IPS-NIHi7 (cell line): ENCODE measurements around the gene NF1.

ENCODE experiments used
- DNase-seq: peaks from one replicate; pipeline ENCODE4 v3.0.0; 2012; ENCODE audit warnings: mixed read lengths; ENCODE audit errors: extremely low spot score

The NF1 gene

DNA sequence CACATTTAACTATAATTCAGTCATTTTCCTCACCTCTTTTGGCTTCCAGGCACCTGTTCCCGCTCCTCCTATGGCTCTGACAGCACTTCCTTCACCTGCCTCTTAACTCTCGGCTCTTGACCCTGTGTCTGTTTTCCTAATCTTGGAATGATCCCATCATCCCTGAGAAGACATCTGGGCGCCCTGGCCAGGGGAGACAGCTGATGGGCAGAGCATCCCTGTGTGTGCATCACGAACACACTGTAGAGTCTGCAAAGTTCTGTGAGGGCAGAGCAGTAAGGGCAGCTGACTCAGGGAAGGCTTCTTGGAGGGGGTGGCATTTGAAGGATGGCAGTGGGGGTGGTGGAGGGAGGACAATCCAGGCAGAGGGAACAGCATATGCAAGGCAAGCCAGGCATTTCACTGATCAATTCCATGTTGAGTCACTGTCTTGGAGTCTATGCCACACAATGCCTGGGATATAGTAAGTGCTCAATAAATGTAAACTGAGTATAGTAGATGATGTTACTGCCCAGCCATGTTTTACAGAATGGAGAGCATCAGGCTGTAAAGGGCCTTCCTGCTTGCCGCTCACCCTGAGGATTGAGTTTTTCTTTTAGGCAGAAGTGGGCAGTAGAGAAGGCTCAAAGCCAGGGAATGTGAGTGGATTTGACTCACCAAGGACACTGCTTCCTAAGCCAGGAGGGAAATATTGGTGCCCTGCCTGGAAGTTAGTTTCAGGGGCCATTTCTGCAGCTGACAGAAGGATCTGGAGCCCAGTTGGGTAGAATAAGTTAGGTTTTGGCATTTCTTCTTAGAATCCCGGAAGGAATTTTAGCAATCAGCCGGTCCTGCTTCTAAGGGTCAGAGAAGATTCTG is 290.9 kb downstream of the NF1 start:
- DNase-seq: no peak

DNA sequence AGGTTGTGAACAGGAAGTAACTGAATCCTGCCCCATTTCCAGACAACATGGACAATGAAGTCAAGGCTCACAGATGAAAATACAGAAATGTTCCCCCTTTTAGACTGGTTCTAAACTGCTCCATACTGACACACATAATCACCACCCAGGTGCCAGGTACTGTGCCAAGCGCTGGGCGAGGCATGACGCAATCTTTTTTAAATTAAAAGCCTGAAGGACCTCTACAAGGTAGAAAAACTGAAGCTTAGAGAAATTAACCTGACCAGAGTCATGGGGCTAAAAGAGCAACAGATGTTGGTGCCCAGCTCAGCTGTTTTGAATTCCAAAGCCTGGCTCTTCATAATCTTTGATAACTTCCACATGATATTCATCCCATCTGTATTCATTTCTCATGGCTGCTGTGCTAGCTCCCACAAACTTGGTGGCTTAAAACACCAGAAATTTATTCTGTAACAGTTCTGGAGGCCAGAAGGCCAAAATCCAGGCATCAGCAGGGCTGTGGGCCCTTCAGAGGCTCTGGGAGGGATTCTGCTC is 291.8 kb downstream of the NF1 start:
- no peak for DNase-seq

DNA sequence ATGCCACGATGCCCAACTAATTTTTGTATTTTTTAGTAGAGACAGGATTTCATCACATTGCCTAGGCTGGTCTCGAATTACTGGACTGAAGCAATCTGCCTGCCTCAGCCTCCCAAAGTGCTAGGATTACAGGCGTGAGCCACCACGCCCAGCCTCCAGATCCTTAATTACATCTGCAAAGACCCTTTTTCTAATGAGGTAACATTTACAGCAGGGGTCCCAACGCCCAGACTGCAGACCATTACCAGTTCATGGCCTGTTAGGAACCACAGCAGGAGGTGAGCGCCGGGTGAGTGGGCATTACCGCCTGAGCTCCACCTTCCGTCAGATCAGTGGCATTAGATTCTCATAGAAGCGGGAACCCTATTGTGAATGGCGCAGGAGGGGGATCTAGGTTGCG is 292.7 kb downstream of the NF1 start:
- DNase-seq: no peak

DNA sequence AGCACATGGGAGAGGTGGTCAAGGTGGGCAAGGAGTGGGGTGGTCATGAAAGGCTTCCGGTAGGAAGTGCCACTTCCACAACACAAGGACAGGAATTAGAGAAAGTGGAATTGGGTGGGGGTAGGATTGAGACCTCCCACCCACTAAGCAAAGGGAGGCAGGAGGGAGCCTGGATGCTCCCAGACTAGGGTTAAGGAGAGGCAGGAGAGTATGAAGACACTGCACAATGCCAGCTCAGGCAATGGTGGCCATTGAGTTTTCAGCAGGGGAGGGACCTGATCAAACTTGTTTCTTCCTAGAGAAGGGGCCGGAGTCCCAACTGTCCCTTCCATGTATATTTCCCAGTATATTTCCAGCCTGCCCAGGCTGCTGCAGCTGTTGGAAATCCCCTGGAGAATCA is 293.6 kb downstream of the NF1 start:
- DNase-seq: no peak

DNA sequence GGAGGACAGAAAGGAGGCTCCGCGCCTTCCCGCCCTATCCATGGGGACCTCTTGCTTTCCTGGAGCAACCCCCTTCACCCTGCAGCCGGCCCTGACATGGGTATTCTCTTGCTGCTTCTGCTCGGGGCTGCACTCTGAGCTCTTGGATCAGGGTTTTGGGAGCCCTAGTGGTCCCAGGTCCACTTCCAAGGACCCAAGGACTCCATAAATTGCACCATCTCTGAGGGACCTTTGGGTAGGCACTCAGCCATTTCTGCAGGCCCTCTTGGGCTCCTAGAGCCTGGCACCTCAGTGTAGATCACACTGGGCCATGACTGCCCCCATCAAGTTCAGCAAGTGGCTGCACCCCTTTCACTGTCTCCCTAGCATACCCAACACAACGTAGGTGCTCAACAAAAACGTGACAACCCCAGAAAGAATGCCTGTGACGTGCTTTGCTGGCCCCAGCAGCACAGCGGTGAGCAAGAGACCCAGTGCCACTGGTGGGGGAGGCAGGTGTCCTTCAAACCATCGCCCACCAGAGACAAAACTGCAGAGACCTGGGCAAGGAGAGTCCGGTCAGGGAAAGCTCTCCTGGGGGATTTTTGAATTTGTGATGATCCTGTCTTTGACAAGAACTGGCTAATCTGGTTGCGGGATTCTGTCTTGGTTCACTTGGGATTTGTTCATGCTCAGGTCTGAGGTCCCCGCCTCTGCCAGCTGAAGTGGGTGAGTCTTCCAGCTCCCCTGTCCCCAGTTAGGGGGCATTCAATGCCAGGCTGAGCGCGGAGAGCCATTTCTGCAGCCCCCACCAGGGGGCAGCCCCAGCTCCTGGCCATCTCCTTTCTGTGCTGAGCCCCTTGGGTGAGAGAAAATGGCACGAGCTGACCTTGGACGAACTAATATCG is 294.2 kb downstream of the NF1 start:
- peak; percentile 80 for DNase-seq

DNA sequence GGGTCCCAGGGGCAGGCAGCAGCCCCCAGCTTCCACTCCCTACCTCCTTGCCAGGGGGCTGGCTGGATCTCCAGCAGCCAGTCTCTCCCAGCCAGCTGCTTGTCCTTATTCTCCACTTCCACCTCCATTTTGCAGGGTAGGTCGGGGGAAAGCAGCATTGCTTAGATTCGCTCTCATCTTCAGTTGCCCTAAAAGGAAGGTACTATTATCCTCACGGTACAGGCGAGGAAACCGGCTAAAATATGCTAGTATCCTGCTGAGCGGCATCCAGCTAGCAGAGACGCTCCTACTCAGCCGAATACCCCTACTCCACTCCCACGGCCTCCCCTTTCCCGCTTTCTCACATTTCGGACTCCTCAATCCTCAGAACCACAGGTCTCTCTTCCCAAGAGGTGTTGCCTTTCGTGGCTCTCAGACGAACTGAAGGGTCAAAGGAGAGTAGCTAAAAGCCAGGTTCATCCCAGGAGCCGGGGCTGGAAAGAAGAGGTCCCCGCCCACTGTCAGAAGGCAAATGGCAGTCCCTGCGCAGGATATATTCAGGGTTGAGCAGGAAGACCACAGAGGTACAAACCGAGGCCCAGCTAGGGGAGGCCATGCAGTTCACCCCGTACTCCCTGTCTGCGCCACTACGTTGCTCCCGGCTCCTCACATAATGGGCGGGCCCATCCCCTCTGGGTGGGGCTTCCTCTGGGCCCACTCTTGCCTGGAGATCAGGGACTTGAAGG is 295.0 kb downstream of the NF1 start:
- DNase-seq: no peak

DNA sequence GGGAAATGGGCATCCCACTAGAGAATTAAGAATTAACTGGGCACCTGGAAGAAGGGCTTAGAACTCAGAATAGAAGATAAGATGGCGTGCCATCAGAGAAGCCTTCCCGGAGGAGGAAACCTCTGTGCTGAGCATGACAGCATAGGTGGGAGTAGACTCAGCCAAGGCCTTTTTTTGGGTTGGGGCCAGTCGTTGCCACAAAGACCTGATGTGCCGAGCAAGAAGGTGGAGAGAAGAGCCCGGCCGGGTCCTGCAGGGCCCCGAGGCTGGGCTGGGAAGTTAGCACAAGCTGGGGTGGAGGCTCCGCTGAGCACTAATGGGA is 295.6 kb downstream of the NF1 start:
- DNase-seq: no peak

DNA sequence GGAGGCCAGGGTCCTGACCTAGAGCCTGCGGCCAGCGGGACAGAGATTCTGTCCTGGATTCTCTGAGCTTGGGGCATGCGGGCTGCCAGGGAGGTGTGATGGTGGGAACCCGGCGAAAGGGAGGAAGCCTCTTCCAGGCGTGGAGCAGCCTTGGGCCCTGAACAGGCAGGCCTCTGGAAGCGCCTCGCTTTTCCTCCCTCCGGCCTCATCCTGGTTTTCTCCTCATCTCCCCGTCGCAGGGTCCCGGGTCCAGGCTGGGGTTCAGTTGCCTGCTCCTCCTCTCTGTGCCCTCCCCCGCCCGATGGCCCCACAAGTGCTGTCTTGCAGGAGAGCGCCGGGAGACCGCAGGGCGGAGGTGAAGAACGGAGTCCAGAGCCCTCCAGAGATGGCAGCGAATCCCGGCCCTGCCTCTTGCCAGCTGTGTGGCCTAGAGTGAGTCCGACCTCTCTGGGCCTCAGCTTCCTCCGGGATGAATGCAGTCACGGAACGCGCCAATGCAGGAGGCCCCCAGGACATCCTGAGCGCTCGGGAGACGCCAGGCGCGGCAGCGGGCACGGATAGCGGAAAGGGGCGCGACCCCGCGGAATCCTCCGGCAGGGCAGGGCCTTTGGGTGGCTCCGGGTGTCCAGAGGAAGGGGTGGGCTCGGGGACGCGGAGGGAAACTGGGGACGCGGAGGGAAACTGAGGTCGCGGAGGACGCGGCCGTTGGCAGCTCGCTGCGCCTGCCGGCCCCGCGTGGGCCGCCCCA is 296.1 kb downstream of the NF1 start:
- no peak for DNase-seq

DNA sequence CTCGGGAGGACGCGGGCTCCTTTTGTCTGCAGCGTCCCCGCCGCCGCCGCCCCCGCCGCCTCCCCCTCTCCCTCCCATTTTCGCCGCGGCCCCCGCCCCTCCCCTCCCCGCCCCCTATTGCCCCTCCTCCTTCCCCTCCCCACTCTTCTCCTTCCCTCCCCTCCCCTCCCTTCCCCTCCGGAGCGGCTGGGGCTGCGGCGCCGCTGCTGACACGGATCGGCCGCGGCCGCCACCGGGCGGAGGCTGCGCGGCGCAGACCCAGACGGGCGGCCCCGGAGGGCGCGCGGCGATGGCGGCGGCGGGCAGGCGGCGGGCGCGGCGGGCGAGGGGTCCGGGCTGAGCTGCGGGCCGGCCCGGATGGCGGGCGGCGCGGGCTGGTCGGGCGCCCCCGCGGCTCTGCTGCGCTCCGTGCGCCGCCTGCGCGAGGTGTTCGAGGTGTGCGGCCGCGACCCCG is 296.7 kb downstream of the NF1 start, which contains the start of gene RAB11FIP4:
Gene RAB11FIP4, plus strand, starts transcription at position 180 of the 454 bp plus-strand sequence. Its CDS starts 178 bp downstream, at position 358.
- peak; percentile 63 for DNase-seq

DNA sequence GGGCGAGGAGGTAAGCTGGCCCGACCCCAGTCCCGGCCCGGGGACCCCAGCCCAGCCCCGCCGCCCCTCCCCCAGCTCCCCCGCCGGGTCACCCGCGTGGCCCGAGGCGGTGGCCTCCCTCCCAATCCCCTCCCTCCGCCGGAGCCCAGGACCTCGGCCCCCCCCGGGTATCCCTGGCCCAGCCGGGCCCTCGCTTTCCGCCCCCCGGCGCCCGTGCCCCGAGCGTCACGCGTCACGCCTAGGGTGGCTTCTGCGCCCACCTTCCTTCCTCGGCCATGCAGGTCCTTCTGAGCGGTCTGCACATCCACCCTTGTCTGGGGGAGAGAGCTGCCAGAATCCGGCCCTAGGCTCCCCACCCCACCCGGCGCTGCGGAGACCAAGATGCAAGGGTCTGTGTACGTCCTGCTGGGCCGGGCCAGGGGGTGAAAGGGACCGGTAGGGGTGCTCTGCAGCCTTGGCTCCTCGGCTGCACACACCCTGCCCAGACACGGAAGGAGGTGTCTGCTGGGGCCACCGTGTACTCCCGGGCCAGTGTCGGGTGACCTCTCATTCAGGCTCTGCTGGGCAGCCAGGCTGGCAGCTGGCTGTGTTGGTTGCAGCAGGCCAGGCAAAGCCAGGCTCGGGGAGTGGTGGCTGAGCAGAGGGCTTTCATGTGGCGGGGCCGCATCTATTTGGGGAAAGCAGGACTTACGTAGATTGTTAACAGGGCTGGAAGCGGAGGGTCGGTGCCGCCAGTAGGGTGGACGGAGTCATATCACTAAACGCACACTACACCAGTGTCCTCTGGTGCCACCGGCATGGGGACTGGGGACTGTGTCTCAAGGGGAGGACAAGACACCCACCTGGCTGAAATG is 297.5 kb downstream of the NF1 start:
- no peak for DNase-seq

DNA sequence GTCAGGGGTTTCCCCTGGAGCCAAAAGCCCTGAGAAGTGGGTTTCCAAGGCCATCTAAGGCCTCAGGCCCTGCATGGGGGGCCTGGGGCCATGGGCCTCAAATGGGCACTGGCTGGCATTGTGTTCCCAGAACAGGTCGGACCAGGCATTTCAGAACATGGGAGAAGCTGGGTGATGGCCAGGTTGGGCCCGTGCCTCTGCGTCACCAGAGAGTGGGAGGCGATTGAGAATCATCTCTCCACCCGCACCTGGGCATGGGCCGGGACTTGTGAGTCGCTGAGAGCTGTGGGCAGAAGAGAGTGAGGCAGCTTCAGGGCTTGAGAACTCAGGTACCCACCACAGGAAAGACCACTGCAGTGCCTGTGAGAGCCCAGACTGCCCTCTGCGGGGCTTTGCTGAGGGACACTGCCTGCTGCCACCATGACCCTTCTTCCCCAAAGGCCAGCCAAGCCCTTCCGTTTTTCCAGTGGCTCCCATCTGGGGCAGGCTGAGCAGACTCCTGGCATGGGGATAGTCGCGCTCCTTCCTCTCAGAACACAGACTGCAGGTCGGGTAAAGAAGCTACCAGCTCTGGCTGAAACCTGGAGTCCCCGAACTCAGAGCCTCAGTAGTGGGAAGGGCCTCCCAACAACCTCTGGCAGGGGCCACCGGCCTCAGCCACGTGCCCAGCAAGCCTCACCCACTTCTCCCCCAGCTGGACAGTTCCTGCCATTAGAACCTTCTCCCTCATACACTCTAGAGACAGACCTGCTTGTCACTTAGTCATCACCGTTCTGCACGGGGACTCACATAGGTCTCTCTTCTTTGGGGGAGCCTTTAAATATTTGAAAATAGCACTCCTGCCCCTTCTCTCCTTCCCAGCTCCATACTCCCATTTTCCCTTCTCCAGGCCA is 298.3 kb downstream of the NF1 start:
- no peak for DNase-seq

DNA sequence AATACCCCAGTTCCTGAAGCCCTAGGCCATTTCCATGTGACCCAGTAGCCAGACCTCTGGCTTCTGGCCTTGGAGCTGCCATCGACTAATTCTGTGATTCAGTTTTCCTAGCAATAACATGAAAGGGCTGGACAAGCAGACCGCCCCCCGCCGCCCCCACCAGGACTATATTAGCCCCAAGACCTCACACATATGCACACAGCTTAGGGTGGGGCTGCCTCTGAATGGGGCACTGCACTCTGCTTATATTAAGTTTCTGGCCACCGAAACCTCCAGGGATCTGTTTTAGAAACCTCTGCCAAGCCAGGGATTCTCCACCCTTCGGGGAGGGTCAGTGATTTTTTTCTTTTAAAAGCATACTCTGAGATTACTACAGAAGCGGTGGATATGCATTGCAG is 299.0 kb downstream of the NF1 start:
- DNase-seq: no peak

DNA sequence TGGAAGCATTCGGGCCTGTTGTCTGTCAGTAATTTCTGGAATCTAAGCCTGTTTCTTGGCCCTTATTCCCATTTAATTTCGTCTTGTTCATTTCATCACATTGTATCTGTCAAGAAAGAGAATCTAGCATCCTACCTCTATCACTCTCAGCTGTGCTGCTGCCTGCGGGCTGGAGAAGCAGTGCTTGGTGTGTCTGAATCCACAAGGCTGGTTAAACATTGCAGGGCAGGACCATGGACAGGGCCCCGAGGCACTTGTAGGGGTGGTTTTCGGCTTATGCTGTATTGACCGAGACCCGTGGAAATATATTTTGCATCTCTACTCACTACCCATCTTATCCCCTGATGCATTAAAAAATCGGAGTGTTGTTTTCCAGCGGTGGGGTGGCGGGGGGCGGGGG is 299.8 kb downstream of the NF1 start:
- peak; percentile 83 for DNase-seq

DNA sequence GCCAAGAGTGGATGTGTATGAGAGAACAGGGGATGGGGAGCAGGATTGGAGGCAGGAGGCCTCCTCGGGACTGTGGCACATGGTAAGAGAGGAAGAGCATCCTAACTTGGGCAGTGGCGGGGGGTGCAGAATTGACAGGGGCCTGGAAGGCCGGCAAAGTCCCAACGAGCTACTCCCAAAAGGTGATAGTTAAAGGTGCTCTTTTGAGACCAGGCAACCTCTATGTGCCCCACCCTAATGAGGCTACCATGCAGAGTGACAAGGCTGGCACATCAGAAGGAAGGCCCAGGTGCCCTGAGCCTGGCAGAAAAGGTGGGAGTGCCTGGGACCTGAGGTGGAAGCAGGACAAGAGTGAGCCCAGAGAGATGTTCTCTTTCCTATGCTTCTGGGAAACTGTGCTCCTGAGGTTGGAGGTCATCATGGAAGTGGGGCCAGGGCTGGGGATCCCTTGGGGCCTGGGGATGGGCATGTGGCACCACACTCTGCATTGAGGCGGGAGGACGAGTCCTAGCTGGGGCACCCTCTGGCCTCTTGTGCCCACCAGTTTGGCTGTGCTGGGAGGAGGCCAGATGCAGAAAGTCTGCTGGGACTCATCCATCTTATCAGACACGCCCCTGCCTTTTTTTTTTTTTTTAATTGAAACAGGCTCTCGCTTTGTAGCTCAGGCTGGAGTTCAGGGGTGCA is 302.6 kb downstream of the NF1 start:
- no peak for DNase-seq

DNA sequence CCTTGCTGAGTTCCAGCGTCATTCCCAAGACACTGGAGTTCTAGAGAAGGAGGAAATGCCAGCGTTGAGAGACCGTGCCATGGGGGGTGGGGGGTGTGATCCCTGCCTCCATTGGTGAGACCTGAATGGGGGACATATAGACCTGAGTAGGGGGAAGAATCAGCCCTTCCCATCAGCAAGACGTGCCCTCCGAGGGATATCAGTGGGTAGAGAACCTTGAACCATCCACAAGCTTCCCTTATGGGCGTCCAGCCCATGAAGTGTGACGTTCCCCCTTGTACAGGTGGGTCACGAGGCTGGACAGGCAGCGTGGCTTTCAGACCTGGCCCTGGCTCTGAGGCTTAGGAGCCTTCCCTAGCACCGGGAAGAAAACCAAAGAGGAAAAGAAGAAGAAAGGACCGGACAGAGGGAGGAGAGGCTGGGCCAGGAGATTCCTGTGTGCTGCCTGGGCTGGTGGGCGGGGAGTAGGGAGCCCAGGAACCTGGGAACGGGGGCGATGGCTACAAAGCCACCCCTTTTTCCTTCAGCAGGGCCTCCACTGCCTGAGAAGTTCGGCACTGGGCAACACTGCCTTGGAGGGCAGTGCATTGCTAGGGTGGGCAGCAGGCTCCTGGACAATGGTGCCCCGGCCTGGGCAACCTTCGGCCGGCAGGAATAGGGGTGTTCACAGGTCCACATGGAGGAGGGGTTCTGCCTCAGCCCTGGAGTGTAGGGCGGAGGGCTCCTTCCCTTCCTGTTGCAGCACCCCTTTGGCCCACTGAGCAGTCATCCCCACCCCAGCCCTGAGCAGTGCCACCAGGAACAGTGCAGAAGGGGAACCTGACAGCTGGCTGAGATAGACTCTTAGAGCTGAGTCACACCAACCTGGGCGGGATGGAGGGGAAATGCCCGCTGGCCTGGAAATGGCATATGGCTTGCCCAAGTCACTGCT is 303.9 kb downstream of the NF1 start:
- no peak for DNase-seq

DNA sequence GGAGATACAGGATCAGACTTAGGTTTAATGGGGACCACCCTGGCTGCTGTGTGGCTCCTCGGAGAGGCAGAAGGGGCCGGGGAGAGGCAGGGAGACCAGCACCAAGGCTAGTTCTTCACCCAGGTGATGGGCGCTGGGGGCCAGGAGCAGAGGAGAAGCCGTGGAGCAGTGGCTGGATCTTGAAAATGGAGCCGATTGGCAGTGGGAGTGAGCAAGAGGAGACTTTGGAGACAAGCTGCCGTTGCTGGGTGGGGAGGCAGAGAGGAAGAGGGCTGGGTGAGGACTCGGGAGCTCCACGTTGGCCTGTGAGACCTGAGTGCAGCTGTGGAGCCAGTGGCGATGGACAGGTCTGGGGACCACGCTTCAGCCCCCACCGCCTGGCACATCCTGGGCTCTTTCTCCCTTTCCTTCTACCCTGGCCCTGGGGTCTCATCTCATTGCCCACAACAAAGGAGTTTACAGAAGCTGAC is 305.7 kb downstream of the NF1 start:
- no peak for DNase-seq
